ENCODE data around the gene TXNDC8. TPM values are rescaled to one million over a fixed set of nuclear protein-coding genes. Genes with fewer than 3 reads are reported as not detected.

Gene TXNDC8
- total RNA-seq, 2 experiments from 2014 or later, result not detected

Other genes starting within 250 kb of the TXNDC8 start
- gene C9orf152, start 129.7 kb downstream of the TXNDC8 start, total RNA-seq, result not detected
- gene TXN, start 81.4 kb downstream of the TXNDC8 start, total RNA-seq, result 100 to 1,000 TPM; 251 to 256 TPM
- gene SVEP1, start 241.9 kb upstream of the TXNDC8 start, total RNA-seq, result not detected